GM18951 (cell line): ENCODE measurements around the gene DUSP15.
"Not testable (repeated sequence)": the region's sequence is repeated elsewhere in the genome, so short reads cannot be mapped to it uniquely, and the experiment has no call there.

ENCODE experiments used
- POLR2A ChIP-seq: IDR thresholded peaks from 4 replicates; pipeline ENCODE4 v1.6.1; 2011; ENCODE audit warnings: mild to moderate bottlenecking; ENCODE audit not compliant: insufficient read length, insufficient read depth; ENCODE audit errors: extremely low read depth
- in situ Hi-C: fragments of 300-500 bp; cut with MboI; formaldehyde crosslinking; loops from one replicate; pipeline ENCODE4 v1.12.0; 2022; ENCODE audit warnings: low sequenced_read_pairs, mixed read lengths, inconsistent platforms; ENCODE audit not compliant: unreplicated experiment

The DUSP15 gene

GRCh38 chr20:31823360-31824124 is 46.8 kb downstream of the DUSP15 start:
- in situ Hi-C loops: loop anchor here (10.0 kb wide), 1 partner anchor 271 kb away; no protein-coding TSS in a partner anchor
- TF ChIP-seq POLR2A: no peak

- in situ Hi-C loops: loop anchor here (10.0 kb wide), 1 partner anchor 272 kb away; no protein-coding TSS in a partner anchor
- no peak for TF ChIP-seq POLR2A
These were observed 47.7 kb downstream of the DUSP15 start for GRCh38 chr20:31822421-31823330.

GRCh38 chr20:31821427-31821826 is 48.9 kb downstream of the DUSP15 start:
- in situ Hi-C loops: loop anchor here (10.0 kb wide), 1 partner anchor 273 kb away; no protein-coding TSS in a partner anchor
- no peak for TF ChIP-seq POLR2A

GRCh38 chr20:31820228-31820627 is 50.1 kb downstream of the DUSP15 start:
- in situ Hi-C loops: loop anchor here (10.0 kb wide), 1 partner anchor 275 kb away; no protein-coding TSS in a partner anchor
- no peak for TF ChIP-seq POLR2A

GRCh38 chr20:31819083-31819784 is 51.1 kb downstream of the DUSP15 start, which contains the start of gene MYLK2:
TSS of gene MYLK2 (plus strand) at chr20:31819356. CDS start at chr20:31819581, 225 bp downstream.
- in situ Hi-C loops: no loop called here
- TF ChIP-seq POLR2A: no peak

- in situ Hi-C loops: no loop called here
These were observed 51.9 kb downstream of the DUSP15 start for GRCh38 chr20:31818376-31818908.

GRCh38 chr20:31817461-31817860 is 52.9 kb downstream of the DUSP15 start:
- in situ Hi-C loops: no loop called here
- TF ChIP-seq POLR2A: no peak

More at GRCh38 chr20:31818376-31818908, 51.9 kb downstream of the DUSP15 start:
- TF ChIP-seq POLR2A: no peak

- TF ChIP-seq POLR2A: no peak
- in situ Hi-C loops: no loop called here
These were observed 54.1 kb downstream of the DUSP15 start for GRCh38 chr20:31816221-31816620.

- no peak for TF ChIP-seq POLR2A
- in situ Hi-C loops: no loop called here
These were observed 54.7 kb downstream of the DUSP15 start for GRCh38 chr20:31815408-31816188.

GRCh38 chr20:31814142-31814541 is 56.2 kb downstream of the DUSP15 start:
- in situ Hi-C loops: not testable (repeated sequence)

GRCh38 chr20:31813611-31814010 is 56.7 kb downstream of the DUSP15 start:
- in situ Hi-C loops: no loop called here
- no peak for TF ChIP-seq POLR2A
